Naive B cell (primary cell): ENCODE measurements around the gene CITED2. TPM values are rescaled to one million over a fixed set of nuclear protein-coding genes. Genes with fewer than 3 reads are reported as not detected.

ENCODE experiments used
- ATAC-seq, 2 donors: fragments of 150-1000 bp; cut with Tn5 transposase; 2 replicates each; pipeline ENCODE4 v1.10.0; 2021; ENCODE audit warnings: low read depth in 2 of 2, mild to moderate bottlenecking in 2 of 2, moderate library complexity in 2 of 2
- DNase-seq: peaks from one replicate; pipeline ENCODE4 v3.0.0; 2022
- H3K27ac Mint-ChIP-seq, 6 donors: one replicate each; pipeline ENCODE4 v1.8.0; 2020 to 2022; ENCODE audit warnings: mild to moderate bottlenecking in 6 of 6, mixed read lengths in 6 of 6, moderate library complexity in 5 of 6, inconsistent platforms in 2 of 6
- H3K27me3 Mint-ChIP-seq, 3 donors: one replicate each; pipeline ENCODE4 v1.8.0; 2021 to 2022; ENCODE audit warnings: mixed read lengths in 3 of 3, mild to moderate bottlenecking in 1 of 3
- H3K36me3 Mint-ChIP-seq, 2 donors: one replicate each; pipeline ENCODE4 v1.8.0; 2020 to 2022; ENCODE audit warnings: mixed read lengths in 2 of 2, inconsistent platforms in 1 of 2, mild to moderate bottlenecking in 1 of 2
- H3K4me1 Mint-ChIP-seq, 3 donors: one replicate each; pipeline ENCODE4 v1.8.0; 2020 to 2022; ENCODE audit warnings: mixed read lengths in 3 of 3, inconsistent platforms in 1 of 3, mild to moderate bottlenecking in 1 of 3, moderate library complexity in 1 of 3
- H3K4me3 Mint-ChIP-seq, 8 donors: one replicate each; pipeline ENCODE4 v1.8.0; 2020 to 2022; ENCODE audit warnings: mild to moderate bottlenecking in 8 of 8, mixed read lengths in 8 of 8, moderate library complexity in 8 of 8, inconsistent platforms in 2 of 8
- H3K9me3 Mint-ChIP-seq, 7 donors: one replicate each; pipeline ENCODE4 v1.8.0; 2020 to 2022; ENCODE audit warnings: mixed read lengths in 7 of 7, mild to moderate bottlenecking in 5 of 7, inconsistent platforms in 2 of 7, moderate library complexity in 1 of 7
- polyA plus RNA-seq, 6 donors: library from polyadenylated mRNA; unstranded; fragments of 300-500 nt; fragmentation: Illumina TruSeq; gene quantifications; one replicate each; pipeline ENCODE4 v1.2.3, GENCODE V29; 2021; ENCODE audit warnings: low read depth in 6 of 6

The CITED2 gene
- polyA plus RNA-seq, 6 donors from 2014 or later: 6.0 to 19.3 (median 16.5) TPM

DNA sequence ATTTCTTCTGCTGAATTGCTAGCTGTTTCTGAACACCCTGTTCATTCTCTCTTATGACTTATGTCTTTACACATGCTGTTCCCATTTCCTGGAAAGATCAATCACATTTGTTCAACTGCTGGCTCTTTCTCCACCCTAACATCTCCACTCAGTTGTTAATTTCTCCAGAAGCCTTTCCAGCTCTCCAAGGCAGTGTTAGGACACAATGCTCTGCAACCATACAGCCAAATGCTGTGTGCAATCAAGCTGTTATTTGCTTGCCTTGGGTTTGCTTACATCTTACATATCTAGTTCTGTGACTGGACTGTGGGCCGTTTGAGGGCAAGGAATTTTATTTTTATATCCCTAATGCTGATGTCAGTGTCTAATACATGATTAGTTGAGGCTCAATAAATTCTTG is 24.2 kb upstream of the CITED2 start:
- no peak for ATAC-seq

DNA sequence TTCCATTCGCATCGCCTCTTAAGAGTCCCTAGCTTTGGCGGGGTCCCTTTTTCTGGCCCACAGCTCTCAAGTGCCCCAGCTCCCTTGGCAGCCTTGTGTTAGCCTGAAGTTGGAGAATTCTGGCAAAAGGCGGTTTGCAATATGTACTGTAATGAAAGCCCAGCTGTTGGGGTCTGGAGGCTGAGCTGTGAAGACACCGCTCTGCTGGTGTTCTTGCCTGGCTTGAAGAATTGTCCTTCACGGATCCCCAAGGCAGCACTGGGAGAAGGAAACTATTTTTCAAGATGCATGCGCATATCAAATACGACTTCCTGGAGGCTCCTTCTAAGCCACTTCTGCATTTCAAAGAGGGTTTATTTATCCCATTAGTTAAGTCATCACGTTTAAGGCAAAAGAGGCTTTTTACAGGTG is 21.4 kb upstream of the CITED2 start:
- no peak overlapping the region for H3K4me3 Mint-ChIP-seq
- no peak overlapping the region for H3K27ac Mint-ChIP-seq
- H3K36me3 Mint-ChIP-seq: no peaks in the 10 kb centered on the region
- H3K9me3 Mint-ChIP-seq: no peaks in the 10 kb centered on the region
- peaks cover 0 to 2% (median 0%) of the 10 kb centered on the region in 3 donors for H3K4me1 Mint-ChIP-seq
- DNase-seq: no peak
- no peak for ATAC-seq
- H3K27me3 Mint-ChIP-seq: peaks cover 0 to 4% (median 0%) of the 10 kb centered on the region in 3 donors

More for the DNA sequence above, 24.2 kb upstream of the CITED2 start:
- Mint-ChIP-seq H3K27me3 (peaks cover 0 to 4% (median 0%) of the 10 kb centered on the region in 3 donors), H3K9me3 (no peaks in the 10 kb centered on the region), H3K36me3 (no peaks in the 10 kb centered on the region), H3K27ac (no peak overlapping the region), H3K4me1 (peaks cover 0 to 2% (median 0%) of the 10 kb centered on the region in 3 donors), H3K4me3 (no peak overlapping the region)
- DNase-seq: no peak

DNA sequence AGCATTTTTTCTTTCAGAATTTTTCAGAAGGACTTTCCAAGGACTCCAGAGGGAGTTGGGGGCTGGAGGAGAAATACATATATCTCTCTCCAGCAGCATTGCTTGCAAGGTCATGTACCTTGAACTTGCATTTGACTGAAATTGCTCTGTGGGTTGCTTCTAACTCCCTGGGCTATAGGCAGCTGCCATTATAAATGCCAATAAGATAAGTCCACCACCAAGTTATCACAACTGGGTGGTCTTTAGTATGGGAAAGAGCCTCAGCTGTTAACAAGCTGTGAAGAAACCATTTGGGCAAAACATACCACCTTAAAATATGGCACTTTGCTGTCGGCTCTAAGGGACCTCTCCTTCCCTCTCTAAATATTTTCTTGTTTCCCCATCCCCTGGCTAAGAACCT is 20.9 kb upstream of the CITED2 start:
- DNase-seq: no peak
- H3K27me3 Mint-ChIP-seq: peaks cover 0 to 4% (median 0%) of the 10 kb centered on the region in 3 donors
- ATAC-seq: no peak
- no peak overlapping the region for H3K27ac Mint-ChIP-seq
- H3K4me3 Mint-ChIP-seq: no peak overlapping the region
- peaks cover 0 to 2% (median 0%) of the 10 kb centered on the region in 3 donors for H3K4me1 Mint-ChIP-seq
- no peaks in the 10 kb centered on the region for H3K9me3 Mint-ChIP-seq
- H3K36me3 Mint-ChIP-seq: no peaks in the 10 kb centered on the region

DNA sequence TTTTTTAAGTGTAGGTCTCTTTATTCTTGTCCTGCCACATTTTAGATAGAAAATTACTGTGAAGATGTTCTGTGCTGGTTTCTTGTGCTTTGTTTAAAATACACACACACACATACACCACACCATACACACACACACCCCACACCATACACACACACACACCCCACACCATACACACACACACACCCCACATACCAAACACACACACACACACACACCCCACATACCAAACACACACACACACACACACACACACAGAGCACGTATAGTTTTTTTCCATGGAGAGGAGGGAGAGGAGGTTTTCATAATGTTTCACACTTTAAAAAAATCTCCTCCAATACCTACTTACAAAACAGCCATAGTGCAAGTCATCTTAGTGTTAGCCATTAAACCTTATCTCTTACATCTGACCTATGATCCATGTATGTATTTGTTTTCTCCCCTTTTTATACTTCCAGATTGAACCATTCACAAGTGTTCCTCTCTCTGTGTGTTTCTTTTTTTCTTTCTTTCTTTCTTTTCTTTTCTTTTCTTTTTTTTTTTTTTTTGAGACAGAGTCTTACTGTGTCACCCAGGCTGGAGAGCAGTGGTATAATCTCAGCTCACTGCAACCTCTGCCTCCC is 19.7 kb upstream of the CITED2 start:
- DNase-seq (no peak), ATAC-seq (no peak)
- peaks cover 0 to 4% (median 0%) of the 10 kb centered on the region in 3 donors for H3K27me3 Mint-ChIP-seq
- peak overlapping the region in 2 of 6 donors; percentile 3 to 43 for H3K27ac Mint-ChIP-seq
- H3K4me3 Mint-ChIP-seq: no peak overlapping the region
- no peaks in the 10 kb centered on the region for H3K36me3 Mint-ChIP-seq
- no peaks in the 10 kb centered on the region for H3K9me3 Mint-ChIP-seq
- H3K4me1 Mint-ChIP-seq: peaks cover 0 to 2% (median 0%) of the 10 kb centered on the region in 3 donors

DNA sequence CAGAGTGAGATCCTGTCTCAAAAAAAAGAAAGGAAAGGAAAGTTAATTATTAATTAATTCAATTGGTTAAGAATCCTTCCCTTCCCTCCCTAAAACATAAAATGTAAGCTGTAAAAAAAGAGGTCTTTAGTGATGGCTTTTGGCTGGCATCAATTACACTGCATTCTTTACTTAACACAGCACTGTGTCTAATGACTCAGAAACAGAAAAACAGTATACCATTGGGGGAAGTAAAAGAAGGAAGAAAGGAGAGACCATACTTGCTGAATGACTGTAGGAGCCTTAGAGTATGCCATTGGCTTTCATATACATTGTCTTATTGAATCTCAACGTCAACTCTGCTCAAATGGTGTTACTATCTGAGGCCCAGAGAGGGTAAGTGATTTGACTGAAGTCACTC is 18.3 kb upstream of the CITED2 start:
- no peak for DNase-seq
- H3K4me3 Mint-ChIP-seq: no peak overlapping the region

DNA sequence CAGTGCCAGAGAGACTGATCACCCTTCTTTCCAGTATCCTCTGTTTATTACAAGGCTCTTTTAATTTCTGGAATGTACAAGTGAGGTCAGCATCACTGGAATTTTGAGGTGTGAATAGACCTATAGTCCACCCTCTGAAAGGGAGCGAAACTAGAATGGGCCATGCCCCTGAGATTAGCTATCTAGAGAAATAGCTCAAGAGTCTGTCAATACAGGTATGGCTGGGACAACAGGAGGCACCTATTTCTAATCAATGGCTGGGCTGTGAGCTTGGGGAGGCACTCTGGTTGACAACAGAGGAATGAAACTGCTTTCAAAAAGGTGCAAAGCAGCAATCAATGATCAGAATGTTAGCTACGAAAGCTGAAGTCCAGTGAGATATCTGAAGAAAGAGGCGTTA is 17.3 kb upstream of the CITED2 start:
- DNase-seq (no peak), ATAC-seq (no peak)
- Mint-ChIP-seq H3K4me3 (no peak overlapping the region), H3K27me3 (no peaks in the 10 kb centered on the region), H3K27ac (no peak overlapping the region), H3K9me3 (no peaks in the 10 kb centered on the region), H3K4me1 (peaks cover 0 to 2% (median 0%) of the 10 kb centered on the region in 3 donors), H3K36me3 (no peaks in the 10 kb centered on the region)

More for the DNA sequence above, 18.3 kb upstream of the CITED2 start:
- H3K27ac Mint-ChIP-seq: no peak overlapping the region
- H3K36me3 Mint-ChIP-seq: no peaks in the 10 kb centered on the region
- peaks cover 0 to 2% (median 0%) of the 10 kb centered on the region in 3 donors for H3K4me1 Mint-ChIP-seq
- no peak for ATAC-seq
- peaks cover 0 to 3% (median 0%) of the 10 kb centered on the region in 3 donors for H3K27me3 Mint-ChIP-seq
- no peaks in the 10 kb centered on the region for H3K9me3 Mint-ChIP-seq

DNA sequence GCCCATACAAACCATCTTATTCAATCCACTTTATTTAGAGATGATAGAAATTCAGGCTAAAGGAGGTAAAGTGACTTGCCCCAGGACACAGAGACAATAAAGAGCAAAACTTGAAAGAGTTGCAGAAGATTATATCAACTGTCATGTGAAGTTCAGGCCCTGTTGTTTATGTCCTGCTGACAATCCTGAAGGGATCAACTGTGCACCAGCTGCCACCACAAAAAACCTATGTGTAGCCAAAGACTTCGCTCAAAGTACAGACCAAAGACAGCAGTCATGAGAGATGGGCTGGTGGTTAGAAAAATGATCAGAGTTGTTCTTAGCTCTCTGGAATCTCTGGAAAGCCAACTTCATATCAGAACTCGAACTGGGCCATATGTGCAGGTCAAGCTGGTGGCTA is 16.0 kb upstream of the CITED2 start:
- no peaks in the 10 kb centered on the region for H3K9me3 Mint-ChIP-seq
- DNase-seq (no peak), ATAC-seq (no peak)
- no peaks in the 10 kb centered on the region for H3K27me3 Mint-ChIP-seq
- H3K36me3 Mint-ChIP-seq: no peaks in the 10 kb centered on the region
- no peak overlapping the region for H3K27ac Mint-ChIP-seq
- no peaks in the 10 kb centered on the region for H3K4me1 Mint-ChIP-seq
- H3K4me3 Mint-ChIP-seq: no peak overlapping the region

DNA sequence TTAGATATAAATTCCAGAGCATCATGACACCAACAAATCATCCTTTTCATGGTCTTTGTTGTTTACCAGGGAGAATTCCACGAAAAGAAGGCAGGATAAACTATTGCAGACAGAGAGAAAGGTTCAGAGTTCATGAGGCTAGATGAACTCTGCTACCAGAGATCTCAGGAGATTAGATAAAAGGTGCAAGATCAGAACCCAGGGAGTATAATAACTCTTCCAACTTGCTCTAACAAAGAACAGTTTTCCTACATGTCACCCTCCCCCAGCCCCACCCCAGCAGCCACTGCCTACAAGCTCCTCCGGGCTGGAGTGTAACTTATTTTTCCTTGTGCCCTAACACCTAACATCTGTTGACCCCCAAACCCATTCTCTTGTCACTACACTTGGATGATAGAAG is 13.9 kb upstream of the CITED2 start:
- DNase-seq (no peak), ATAC-seq (no peak)
- H3K9me3 Mint-ChIP-seq: no peaks in the 10 kb centered on the region
- H3K27ac Mint-ChIP-seq: no peak overlapping the region
- no peak overlapping the region for H3K4me3 Mint-ChIP-seq
- H3K36me3 Mint-ChIP-seq: no peaks in the 10 kb centered on the region
- no peaks in the 10 kb centered on the region for H3K27me3 Mint-ChIP-seq
- H3K4me1 Mint-ChIP-seq: no peaks in the 10 kb centered on the region

DNA sequence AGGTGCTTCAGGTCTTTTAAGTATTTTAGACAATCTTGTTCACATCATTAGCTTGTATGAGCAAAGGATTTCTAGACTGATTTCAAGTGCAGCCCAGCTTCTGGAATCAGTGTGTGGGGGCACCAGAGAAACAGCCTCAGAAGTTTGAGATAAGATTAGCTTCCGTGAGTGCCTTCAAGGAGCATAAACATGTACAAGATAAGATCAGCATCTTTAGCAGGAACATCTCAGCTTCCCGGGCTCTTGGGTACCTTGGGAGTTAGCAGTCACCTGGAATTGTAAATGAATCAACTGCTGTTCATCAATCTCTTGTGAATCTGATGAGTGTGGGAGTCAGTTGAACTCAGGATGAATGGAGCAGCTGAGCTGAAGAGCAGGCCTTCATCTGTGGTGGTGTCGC is 12.0 kb upstream of the CITED2 start:
- no peaks in the 10 kb centered on the region for H3K4me1 Mint-ChIP-seq
- ATAC-seq: no peak
- H3K27ac Mint-ChIP-seq: no peak overlapping the region

DNA sequence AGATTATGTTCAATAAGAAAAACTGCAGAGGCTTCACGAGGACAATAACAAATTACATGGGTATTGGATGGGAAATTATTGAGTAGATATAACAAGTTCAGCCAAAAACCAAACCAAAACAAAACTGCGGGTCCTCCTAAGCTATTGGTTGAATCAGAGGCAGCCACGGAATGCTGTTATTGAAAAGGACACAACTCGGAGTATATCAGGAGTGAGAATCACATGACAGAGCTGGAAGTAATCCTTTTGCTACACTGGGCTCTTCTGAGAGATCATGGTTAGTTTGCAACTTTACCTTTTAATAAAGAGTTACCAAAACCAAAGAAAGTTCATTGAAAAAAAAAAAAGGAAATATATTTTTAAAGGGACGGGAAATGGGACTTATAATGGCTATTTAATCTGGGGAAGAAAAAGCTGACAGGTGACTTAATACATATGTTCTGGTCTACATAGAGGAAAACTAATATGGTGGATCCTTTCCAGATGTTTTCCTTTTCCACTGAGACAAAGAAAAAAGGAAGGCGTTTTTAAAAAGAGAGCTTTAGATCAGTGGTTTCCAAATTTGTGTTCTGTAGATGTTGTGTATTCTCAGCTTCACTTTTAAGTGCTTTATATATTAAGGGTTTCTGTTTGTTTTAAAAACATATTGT is 6.9 kb upstream of the CITED2 start:
- H3K4me1 Mint-ChIP-seq: peaks cover 0 to under 1% (median 0%) of the 10 kb centered on the region in 3 donors
- DNase-seq (no peak), ATAC-seq (no peak)
- H3K9me3 Mint-ChIP-seq: no peaks in the 10 kb centered on the region
- no peak overlapping the region for H3K4me3 Mint-ChIP-seq
- no peaks in the 10 kb centered on the region for H3K36me3 Mint-ChIP-seq
- peak overlapping the region in 1 of 6 donors; percentile 17 for H3K27ac Mint-ChIP-seq
- H3K27me3 Mint-ChIP-seq: no peaks in the 10 kb centered on the region

More for the DNA sequence above, 12.0 kb upstream of the CITED2 start:
- H3K27me3 Mint-ChIP-seq: no peaks in the 10 kb centered on the region
- DNase-seq: no peak
- H3K9me3 Mint-ChIP-seq: no peaks in the 10 kb centered on the region
- H3K36me3 Mint-ChIP-seq: no peaks in the 10 kb centered on the region
- H3K4me3 Mint-ChIP-seq: no peak overlapping the region

DNA sequence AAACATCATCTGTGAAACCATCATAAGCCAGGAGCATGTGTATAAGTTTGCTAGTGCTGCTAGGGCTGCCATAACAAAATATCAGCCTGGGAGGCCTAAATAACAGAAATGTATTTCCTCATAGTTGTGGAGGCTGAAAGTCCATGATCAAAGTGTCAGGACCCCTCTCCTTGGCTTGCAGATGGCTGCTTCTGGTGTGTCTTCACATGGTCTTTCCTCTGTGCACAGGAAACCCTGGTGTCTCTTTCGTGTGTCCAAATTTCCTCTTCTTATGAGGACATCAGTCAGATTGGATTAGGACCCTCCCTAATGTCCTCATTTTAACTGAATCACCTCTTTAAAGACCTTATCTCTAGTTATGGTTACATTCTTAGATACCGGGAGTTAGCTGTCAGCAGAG is 6.2 kb upstream of the CITED2 start:
- Mint-ChIP-seq H3K4me3 (peak overlapping the region in 1 of 8 donors; percentile 41), H3K27ac (no peak overlapping the region), H3K9me3 (no peaks in the 10 kb centered on the region), H3K27me3 (no peaks in the 10 kb centered on the region), H3K36me3 (no peaks in the 10 kb centered on the region), H3K4me1 (peaks cover under 1 to 8% (median 3%) of the 10 kb centered on the region in 3 donors)
- no peak for DNase-seq
- no peak for ATAC-seq

DNA sequence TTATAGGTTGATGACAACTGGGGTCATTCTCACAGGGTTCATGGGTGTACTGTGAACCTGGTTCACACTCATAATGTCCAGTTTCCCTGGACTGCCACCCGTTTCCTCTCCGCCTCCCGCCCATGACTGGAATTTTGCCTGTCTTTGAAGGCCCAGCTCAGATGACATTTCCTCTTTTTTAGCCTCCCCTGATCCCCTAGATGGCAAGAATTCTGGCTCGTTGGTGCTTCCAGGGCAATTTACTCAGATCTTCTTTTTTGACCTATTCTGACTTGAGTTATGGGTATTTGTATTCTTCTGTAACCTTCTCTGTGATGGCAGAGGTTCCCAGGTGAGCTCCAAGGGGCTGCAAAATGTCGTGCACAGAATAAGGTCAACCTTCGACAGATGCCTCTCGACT is 5.7 kb upstream of the CITED2 start:
- Mint-ChIP-seq H3K27me3 (no peaks in the 10 kb centered on the region), H3K4me1 (peaks cover 3 to 10% (median 5%) of the 10 kb centered on the region in 3 donors), H3K36me3 (no peaks in the 10 kb centered on the region), H3K9me3 (no peaks in the 10 kb centered on the region), H3K4me3 (peak overlapping the region in 1 of 8 donors; percentile 41), H3K27ac (no peak overlapping the region)
- DNase-seq: no peak
- no peak for ATAC-seq

DNA sequence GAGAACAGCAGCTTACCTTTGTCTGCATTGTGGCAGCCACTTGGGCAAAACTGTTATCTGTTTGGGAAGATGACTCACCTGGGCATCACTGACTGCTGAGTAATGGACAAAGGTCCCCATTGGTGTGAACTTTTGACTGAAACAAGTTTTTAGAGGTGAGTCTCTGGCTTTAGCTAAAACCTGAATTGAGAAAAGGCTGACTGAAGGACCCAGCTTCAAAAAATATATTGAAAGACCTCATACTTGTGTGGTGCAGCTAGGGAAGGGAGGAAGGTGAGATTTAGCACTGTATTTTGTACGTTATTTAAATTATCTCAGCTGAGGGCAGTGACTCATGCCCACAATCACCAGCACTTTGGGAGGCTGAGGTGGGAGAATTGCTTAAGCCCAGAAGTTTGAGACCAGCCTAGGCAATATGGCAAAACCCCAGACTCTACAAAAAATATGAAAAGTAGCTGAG is 4.5 kb upstream of the CITED2 start:
- Mint-ChIP-seq H3K27me3 (no peaks in the 10 kb centered on the region), H3K36me3 (peaks cover 0 to 6% of the 10 kb centered on the region in 2 donors), H3K9me3 (no peaks in the 10 kb centered on the region), H3K4me3 (no peak overlapping the region), H3K4me1 (peaks cover 8 to 13% (median 11%) of the 10 kb centered on the region in 3 donors), H3K27ac (peak overlapping the region in 1 of 6 donors; percentile 69)
- ATAC-seq: no peak
- no peak for DNase-seq

DNA sequence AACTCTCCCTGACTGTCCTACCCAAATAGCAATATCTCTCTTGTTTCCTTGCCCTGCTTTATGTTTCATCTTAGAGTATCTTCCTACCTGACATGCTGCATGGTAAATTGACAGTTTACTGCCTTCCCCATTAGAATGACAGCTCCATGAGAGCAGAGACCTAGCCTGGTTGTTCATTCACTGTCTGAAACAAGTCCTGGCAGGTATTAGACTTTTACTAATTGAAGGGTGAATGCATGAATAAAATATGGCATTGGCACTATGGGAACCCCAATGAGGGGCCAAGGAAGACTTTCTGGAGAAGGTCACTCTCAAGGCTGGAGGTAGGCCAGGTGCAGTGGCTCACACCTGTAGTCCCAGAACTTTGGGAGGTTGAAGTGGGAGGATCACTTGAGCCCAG is 3.8 kb upstream of the CITED2 start:
- Mint-ChIP-seq H3K27me3 (no peaks in the 10 kb centered on the region), H3K36me3 (peaks cover 0 to 6% of the 10 kb centered on the region in 2 donors), H3K27ac (peak overlapping the region in 1 of 6 donors; percentile 6), H3K9me3 (no peaks in the 10 kb centered on the region), H3K4me1 (peaks cover 10 to 13% (median 11%) of the 10 kb centered on the region in 3 donors), H3K4me3 (peak overlapping the region in 1 of 8 donors; percentile 99)
- DNase-seq: no peak
- no peak for ATAC-seq
